HG03045 (cell line): ENCODE measurements around the gene ELN.

Experiments
- ATAC-seq: cut with Tn5 transposase; IDR thresholded peaks from one replicate; pipeline ENCODE4 v1.9.1; 2021; ENCODE audit warnings: mild to moderate bottlenecking, moderate library complexity; ENCODE audit not compliant: unreplicated experiment

The ELN gene

DNA sequence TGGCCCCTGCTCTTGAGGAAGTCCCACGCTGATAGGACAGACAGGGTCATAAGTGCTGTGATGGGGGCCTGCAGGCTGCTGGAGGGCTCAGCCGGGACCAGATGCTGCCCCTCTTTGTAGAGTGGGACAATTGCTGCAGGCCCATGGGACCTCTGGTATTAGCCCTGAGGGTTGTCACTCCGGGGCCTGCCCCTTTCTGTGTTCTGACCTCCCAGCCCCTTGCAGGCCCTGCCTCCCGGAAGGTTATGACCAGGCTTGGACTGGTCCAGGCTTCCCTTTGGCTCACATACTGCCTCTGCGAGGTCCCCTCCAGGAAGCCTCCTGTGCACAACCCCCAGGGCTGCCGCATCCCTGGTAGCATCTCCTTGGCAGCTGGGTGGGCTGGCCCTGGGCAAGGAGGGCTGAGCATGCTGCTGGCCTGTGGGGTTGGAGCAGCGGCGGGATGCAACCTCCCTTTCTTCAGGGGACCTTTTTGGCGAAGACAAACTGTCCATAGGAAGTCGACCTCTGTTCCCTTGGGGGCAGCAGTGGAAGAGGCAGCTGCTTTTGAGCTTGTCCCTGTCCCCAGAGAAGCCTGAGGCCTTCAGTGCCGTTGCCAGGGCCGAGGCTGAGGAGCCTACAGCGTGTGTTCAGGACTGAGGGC lies 64.5 kb downstream of the ELN start:
- ATAC-seq, result no peak

- ATAC-seq, result peak; percentile 64
These were observed 65.0 kb downstream of the ELN start for GRCh38 chr7:74092964-74093471.

GRCh38 chr7:74093671-74094223 lies 65.8 kb downstream of the ELN start:
- peak; percentile 9 for ATAC-seq

- peak; percentile 40 for ATAC-seq
These were observed 66.5 kb downstream of the ELN start for GRCh38 chr7:74094224-74095101.

- ATAC-seq, result no peak
These were observed 67.2 kb downstream of the ELN start for GRCh38 chr7:74095135-74095534.

DNA sequence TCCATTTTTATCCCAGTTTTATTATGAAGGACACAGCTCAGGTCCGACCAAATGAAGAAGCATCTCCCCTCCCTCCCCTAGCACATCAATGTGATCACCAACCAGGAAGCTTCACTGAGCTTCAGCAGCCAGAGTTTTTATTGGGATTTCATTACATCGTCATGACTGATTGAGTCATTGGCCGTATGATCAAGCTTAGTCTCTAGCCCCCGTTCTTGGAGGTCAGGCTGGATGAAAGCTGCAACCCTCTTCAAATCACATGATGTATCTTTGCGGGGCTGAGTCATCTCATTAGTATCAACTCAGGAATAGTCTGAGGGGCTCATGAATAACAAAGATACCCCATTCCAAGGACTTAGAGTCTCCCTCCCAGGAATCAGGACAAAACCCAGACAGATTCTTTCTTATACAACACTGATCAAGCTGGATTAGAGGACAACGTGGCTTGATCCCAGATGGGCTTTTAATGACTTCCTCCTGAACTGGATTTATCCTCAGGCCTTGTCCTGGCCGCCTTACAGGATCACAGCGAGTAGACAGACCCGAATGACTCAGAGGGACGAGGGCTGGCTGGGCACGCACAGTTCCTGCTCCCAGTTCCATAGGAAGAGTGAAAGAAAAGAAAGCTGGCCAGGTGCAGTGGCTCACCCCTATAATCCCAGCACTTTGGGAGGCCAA lies 70.1 kb downstream of the ELN start:
- ATAC-seq, result no peak

DNA sequence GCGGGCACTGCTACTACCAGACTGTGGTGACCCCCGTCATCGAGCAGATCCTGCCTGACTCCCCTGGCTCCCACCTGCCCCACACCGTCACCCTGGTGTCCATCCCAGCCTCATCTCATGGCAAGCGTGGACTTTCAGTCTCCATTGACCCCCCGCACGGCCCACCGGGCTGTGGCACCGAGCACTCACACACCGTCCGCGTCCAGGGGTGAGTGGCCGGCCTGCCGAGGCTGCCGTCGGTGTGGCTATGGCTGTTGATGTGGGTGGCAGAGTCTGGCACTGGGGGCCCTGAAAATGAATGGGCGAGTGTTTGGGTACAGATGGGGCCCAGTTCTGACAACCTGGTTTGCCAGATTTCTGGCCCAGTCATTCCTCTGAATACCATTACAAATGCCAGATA lies 71.1 kb downstream of the ELN start:
- no peak for ATAC-seq

GRCh38 chr7:74101061-74101681 lies 73.2 kb downstream of the ELN start:
- ATAC-seq, result peak; percentile 91

GRCh38 chr7:74103219-74103772 lies 75.3 kb downstream of the ELN start:
- ATAC-seq, result no peak

DNA sequence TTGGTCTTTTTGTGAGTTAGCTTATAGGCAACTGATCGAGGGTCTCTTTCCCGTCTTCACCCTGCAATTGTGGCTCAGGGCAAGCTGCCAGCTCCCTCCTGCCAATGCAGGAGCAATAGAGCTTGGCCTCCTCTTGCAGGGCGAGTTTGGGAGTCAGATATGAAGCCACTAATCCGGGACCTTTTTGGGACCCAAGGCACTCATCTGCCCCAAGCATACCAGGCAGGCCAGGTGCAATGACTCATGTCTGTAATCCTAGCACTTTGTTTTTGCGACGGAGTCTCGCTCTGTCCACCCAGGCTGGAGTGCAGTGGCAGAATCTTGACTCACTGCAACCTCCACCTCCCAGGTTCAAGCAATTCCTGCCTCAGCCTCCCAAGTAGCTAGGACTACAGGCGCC lies 76.7 kb downstream of the ELN start:
- ATAC-seq, result no peak

DNA sequence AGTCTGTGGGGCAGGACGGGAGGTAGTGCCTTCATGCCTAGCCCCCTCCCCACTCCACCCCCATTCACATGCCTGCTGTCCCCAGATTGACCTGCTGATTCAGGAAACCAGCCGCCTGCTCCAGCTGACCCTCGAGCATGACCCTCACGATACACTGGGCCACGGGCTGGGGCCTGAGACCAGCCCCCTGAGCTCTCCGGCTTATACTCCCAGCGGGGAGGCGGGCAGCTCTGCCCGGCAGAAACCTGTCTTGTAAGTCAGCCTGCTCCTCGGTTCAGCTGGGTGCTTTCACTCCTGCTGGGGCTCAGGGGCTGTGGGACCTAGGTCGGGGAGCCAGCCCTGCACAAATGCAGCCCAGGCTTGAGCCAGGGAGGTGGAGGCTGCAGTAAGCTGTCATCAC lies 78.0 kb downstream of the ELN start:
- no peak for ATAC-seq

DNA sequence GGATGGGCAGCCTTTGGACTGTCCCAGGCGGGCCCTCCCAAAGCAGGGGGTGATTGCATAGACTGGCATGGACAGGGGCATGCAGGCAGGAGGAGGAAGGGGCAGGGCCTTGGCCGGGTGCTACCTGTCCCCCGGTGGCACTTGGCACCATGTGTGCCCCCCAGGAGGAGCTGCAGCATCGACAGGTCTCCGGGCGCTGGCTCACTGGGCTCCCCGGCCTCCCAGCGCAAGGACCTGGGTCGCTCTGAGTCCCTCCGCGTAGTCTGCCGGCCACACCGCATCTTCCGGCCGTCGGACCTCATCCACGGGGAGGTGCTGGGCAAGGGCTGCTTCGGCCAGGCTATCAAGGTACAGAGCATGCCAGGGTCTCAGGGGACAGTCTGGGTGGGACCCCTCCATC lies 78.9 kb downstream of the ELN start:
- no peak for ATAC-seq

GRCh38 chr7:74115326-74115725 lies 87.4 kb downstream of the ELN start:
- ATAC-seq, result no peak

DNA sequence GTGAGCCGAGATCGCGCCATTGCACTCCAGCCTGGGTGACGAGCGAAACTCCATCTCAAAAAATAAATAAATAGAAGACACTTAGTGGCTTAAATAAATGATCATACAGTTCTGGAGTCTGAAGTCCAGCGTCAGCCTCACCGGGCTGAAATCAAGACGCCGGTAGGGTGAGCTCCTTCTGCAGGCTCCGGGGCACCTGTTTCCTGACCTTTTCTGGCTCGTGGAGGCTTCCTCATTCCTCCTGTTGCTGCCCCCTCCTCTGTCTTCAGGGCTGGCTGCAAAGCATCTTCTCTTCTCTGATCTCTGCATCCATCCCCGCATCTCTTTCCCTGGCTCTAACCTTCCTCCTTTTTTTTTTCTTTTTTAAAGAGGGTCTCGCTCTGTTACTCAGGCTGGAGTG lies 88.4 kb downstream of the ELN start:
- no peak for ATAC-seq
